Endothelial cell (in vitro differentiated cells): ENCODE data around the gene SYCE3. TPM values are rescaled to one million over a fixed set of nuclear protein-coding genes. Genes with fewer than 3 reads are reported as not detected.

Experiments used
- DNase-seq: peaks from one replicate; pipeline ENCODE4 v3.0.0; 2021; ENCODE audit warnings: low spot score
- H3K27ac Mint-ChIP-seq: one replicate; pipeline ENCODE4 v1.8.0; 2021; ENCODE audit warnings: mixed read lengths, inconsistent platforms; ENCODE audit not compliant: unreplicated experiment
- H3K27me3 Mint-ChIP-seq: one replicate; pipeline ENCODE4 v1.8.0; 2021; ENCODE audit warnings: mild to moderate bottlenecking, moderate library complexity, mixed read lengths, inconsistent platforms; ENCODE audit not compliant: unreplicated experiment
- H3K36me3 Mint-ChIP-seq: one replicate; pipeline ENCODE4 v1.8.0; 2021; ENCODE audit warnings: mild to moderate bottlenecking, low read depth, mixed read lengths, inconsistent platforms; ENCODE audit not compliant: unreplicated experiment
- H3K4me1 Mint-ChIP-seq: one replicate; pipeline ENCODE4 v1.8.0; 2021; ENCODE audit warnings: mild to moderate bottlenecking, mixed read lengths, inconsistent platforms; ENCODE audit not compliant: unreplicated experiment
- H3K4me3 Mint-ChIP-seq: one replicate; pipeline ENCODE4 v1.8.0; 2021; ENCODE audit warnings: mild to moderate bottlenecking, mixed read lengths, inconsistent platforms; ENCODE audit not compliant: unreplicated experiment
- H3K9me3 Mint-ChIP-seq: one replicate; pipeline ENCODE4 v1.8.0; 2021; ENCODE audit warnings: mixed read lengths, inconsistent platforms; ENCODE audit not compliant: unreplicated experiment
- total RNA-seq: library from RNA; stranded (reverse); fragmentation: NEBNext Ultra II Directional; extraction: Animal tissue kit (Norgen Biotek cat#: 25700); gene quantifications from one replicate; pipeline ENCODE4 v1.2.1, GENCODE V29; 2021; ENCODE audit not compliant: unreplicated experiment
- TF ChIP-seq, protein P1 (sequence below): fragments of 200-600 bp; sonication (generic); IDR thresholded peaks from one replicate; pipeline ENCODE4 v1.5.0; 2021; ENCODE audit warnings: antibody characterized with exemption; ENCODE audit not compliant: unreplicated experiment

Gene SYCE3
- total RNA-seq, 1 donor from 2014 or later = not detected

DNA sequence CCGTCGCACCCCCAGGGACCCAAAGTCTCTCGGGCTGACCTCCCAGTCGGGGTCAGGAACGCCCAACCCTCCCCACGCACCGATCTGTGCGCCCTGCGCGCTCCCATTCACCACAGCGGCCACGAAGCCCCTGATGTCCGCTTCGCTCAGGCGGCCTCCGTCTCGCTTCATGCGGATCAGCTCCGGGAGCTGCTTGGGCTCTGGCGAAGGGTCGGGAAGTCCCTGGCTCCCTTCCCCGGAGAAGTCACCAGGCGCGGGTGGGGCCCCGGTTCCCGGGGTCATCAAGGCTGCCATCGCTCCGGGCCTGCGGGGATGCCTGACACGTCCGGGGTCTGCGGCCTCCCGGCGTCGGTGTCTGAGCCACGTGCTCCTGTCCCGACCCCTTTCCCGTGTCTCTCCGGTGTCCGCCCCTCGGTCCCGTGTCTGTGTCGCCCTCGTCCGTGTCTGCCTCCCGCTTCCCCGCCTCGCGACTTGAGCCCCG is 33.3 kb downstream of the SYCE3 start:
- peaks cover 4% of the 10 kb centered on the region for H3K36me3 Mint-ChIP-seq
- no peak for DNase-seq
- TF ChIP-seq, protein P1, sequence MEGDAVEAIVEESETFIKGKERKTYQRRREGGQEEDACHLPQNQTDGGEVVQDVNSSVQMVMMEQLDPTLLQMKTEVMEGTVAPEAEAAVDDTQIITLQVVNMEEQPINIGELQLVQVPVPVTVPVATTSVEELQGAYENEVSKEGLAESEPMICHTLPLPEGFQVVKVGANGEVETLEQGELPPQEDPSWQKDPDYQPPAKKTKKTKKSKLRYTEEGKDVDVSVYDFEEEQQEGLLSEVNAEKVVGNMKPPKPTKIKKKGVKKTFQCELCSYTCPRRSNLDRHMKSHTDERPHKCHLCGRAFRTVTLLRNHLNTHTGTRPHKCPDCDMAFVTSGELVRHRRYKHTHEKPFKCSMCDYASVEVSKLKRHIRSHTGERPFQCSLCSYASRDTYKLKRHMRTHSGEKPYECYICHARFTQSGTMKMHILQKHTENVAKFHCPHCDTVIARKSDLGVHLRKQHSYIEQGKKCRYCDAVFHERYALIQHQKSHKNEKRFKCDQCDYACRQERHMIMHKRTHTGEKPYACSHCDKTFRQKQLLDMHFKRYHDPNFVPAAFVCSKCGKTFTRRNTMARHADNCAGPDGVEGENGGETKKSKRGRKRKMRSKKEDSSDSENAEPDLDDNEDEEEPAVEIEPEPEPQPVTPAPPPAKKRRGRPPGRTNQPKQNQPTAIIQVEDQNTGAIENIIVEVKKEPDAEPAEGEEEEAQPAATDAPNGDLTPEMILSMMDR = no peak
- H3K27me3 Mint-ChIP-seq = peaks cover 32% of the 10 kb centered on the region
- H3K4me1 Mint-ChIP-seq = peaks cover 13% of the 10 kb centered on the region
- no peaks in the 10 kb centered on the region for H3K9me3 Mint-ChIP-seq
- H3K4me3 Mint-ChIP-seq = no peak overlapping the region
- no peak overlapping the region for H3K27ac Mint-ChIP-seq

DNA sequence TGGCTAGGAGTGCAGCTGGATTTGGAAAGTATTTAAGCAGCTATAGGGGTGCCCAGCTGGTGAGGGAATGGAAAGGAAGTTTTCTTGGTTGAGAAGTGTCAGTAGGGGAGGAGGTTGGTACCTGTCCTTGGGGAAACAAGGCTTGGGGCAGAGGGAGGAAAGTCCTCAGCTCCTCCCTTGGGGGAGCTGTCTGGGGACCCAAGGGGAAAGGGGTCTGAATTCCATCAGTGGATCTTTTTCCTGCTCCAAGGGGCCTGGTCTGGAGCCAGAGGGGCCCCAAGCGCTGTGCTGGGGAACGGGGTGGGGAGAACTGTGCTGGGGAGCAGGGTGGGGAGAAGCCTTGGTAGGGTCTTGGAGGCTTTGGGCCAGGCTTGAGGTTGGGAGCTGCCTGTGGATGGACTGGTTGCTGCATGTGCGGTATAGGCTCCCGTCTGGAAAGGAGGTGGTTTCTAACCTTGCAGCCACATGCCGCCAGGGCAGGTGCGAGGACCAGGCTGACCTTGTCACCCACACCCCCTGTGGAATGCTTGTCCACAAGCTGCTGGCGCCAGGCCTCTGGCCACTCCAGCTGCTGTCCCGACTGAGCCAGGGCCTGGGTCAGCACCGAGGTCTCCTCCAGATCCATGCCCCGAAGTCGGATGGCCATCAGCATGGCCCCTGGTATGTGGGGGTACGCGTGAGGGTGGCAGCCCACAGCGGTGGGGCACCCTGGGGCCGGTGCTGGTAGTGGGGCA is 33.9 kb downstream of the SYCE3 start:
- Mint-ChIP-seq H3K9me3 (no peaks in the 10 kb centered on the region), H3K4me3 (no peak overlapping the region), H3K36me3 (peaks cover 5% of the 10 kb centered on the region), H3K4me1 (peaks cover 14% of the 10 kb centered on the region), H3K27me3 (peaks cover 32% of the 10 kb centered on the region), H3K27ac (no peak overlapping the region)
- TF ChIP-seq, protein P1 = no peak
- no peak for DNase-seq

DNA sequence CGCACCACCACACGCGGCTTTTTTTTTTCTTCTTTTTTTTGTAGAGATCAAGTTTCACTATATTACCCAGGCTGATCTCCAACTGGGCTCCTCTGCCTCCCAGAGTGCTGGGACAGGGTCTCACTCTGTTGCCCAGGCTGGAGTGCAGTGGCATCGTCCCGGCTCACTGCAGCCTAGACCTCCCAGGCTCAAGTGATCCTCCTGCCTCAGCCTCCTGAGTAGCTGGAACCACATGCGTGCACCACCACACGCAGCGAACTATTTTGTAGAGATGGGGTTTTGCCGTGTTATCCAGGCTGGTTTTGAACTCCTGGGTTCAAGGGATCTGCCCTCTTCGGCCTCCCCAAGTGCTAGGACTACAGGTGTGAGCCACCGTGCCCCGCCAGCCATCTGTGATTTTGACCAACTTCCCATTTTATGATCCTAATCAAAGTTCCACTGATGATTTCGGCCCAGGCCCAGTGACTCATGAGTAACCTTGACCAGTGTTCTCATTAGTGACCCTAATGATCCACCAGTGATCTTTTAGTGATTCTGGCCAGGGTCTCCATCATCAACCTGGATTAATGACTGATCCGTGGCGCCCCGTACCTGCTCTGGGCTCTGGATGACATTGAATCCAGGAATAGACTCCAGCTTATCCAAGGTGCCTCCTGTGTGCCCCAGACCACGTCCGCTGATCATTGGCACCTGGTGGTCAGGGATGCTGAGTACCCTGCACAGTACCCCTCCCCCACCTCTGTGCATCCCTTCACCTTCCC is 34.6 kb downstream of the SYCE3 start:
- DNase-seq = no peak
- Mint-ChIP-seq H3K36me3 (peaks cover 5% of the 10 kb centered on the region), H3K27ac (no peak overlapping the region), H3K9me3 (no peaks in the 10 kb centered on the region), H3K4me3 (peak overlapping the region; percentile 83), H3K27me3 (peaks cover 37% of the 10 kb centered on the region), H3K4me1 (peaks cover 12% of the 10 kb centered on the region)
- TF ChIP-seq, protein P1 = no peak

DNA sequence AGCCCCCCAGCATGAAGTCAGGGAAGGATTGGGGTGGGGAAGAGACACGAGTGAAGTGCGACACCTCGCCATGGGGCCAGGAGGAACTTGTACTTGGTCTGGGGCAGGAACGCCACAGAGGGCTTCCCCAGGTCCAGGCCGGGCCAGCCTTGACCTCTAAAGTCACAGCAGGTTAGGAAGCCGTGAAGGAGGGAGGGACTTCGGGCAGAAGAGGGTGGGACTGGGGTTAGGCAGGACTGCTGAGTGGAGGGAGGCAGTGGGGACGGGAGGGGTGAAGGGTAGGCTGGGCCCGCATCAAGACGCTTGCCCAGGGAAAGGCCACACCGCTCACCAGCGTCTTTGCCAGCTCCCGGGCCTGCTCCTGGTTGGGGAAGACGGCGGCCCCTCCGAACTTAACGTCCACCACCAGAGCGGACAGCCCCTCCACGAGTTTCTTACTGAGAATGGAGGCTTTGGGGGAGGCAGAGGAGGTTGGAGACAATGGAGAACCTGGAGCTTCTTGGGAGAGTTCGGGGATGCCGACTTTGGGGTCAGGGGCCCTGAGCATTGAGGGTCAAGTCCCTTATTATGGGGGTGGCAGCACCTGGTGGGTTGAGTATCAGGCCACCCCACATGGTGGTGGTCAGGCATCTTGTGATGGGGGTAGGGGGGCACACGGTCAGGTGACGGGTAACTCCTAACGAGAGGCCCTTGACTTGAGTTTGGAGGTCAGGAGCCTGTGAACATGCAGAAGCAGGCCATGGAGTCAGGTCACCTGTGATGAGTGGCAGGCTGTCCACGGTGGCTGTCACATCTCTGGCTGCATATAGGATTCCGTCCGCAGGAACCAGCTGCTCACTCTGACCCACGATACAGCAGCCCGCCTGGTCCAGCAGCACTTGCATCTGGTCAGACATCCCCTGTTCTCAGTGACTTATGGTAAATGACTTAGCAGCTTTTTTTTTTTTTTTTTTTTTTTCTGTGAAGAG is 35.6 kb downstream of the SYCE3 start:
- no peak for DNase-seq
- Mint-ChIP-seq H3K4me3 (peak overlapping the region; percentile 83), H3K27me3 (peaks cover 35% of the 10 kb centered on the region), H3K4me1 (peaks cover 6% of the 10 kb centered on the region), H3K36me3 (peaks cover 5% of the 10 kb centered on the region), H3K9me3 (no peaks in the 10 kb centered on the region), H3K27ac (peak overlapping the region; percentile 67)
- TF ChIP-seq, protein P1 = no peak
